ENCODE measurements around the gene PI4KA.

Gene PI4KA

GRCh38 chr22:20819471-20819870 lies 39.1 kb downstream of the PI4KA start:
- no peak for TF ChIP-seq ZBTB7A (IDR thresholded peaks at IDR 0.05; ENCODE audit: low read depth)
- no peak for TF ChIP-seq EGR1 (IDR thresholded peaks at IDR 0.05)
- TF ChIP-seq NFIC (IDR thresholded peaks at IDR 0.05) = no peak
- no peak for TF ChIP-seq TCF12 (IDR thresholded peaks at IDR 0.05; ENCODE audit: low read depth)
- TF ChIP-seq EP300 (IDR thresholded peaks at IDR 0.05; ENCODE audit: borderline replicate concordance) = no peak
- no peak for TF ChIP-seq RAD21 (IDR thresholded peaks at IDR 0.05; ENCODE audit: low read depth)
- no peak for TF ChIP-seq TEAD4 (IDR thresholded peaks at IDR 0.05)
- TF ChIP-seq TAF1 (IDR thresholded peaks at IDR 0.05; ENCODE audit: low read depth) = no peak
- TF ChIP-seq CREB1 (IDR thresholded peaks at IDR 0.05; ENCODE audit: low read depth) = no peak
- no peak for TF ChIP-seq FOXM1 (IDR thresholded peaks at IDR 0.05; ENCODE audit: borderline replicate concordance, low read depth)
- TF ChIP-seq REST (IDR thresholded peaks at IDR 0.05; ENCODE audit: low read depth) = no peak
- TF ChIP-seq YY1 (IDR thresholded peaks at IDR 0.05; ENCODE audit: low read depth) = no peak
- TF ChIP-seq MAX (IDR thresholded peaks at IDR 0.05) = no peak
- no peak for TF ChIP-seq CEBPB (IDR thresholded peaks at IDR 0.05)
- TF ChIP-seq USF1 (IDR thresholded peaks at IDR 0.05) = no peak

GRCh38 chr22:20818471-20818870 lies 40.1 kb downstream of the PI4KA start:
- no peak for TF ChIP-seq NFIC (IDR thresholded peaks at IDR 0.05)

GRCh38 chr22:20816559-20816958 lies 42.1 kb downstream of the PI4KA start:
- TF ChIP-seq RAD21 (IDR thresholded peaks at IDR 0.05; ENCODE audit: low read depth) = no peak
- TF ChIP-seq TEAD4 (IDR thresholded peaks at IDR 0.05) = no peak

GRCh38 chr22:20815477-20816050 lies 43.0 kb downstream of the PI4KA start:
- TF ChIP-seq NFIC (IDR thresholded peaks at IDR 0.05) (no peak), REST (IDR thresholded peaks at IDR 0.05; ENCODE audit: low read depth) (no peak)

- TF ChIP-seq EP300 (IDR thresholded peaks at IDR 0.05; ENCODE audit: borderline replicate concordance) (no peak), CEBPB (IDR thresholded peaks at IDR 0.05) (no peak), EGR1 (IDR thresholded peaks at IDR 0.05) (no peak)
Observed at GRCh38 chr22:20814221-20814808, 44.3 kb downstream of the PI4KA start.

GRCh38 chr22:20813056-20813455 lies 45.6 kb downstream of the PI4KA start:
- TF ChIP-seq MAX (IDR thresholded peaks at IDR 0.05) = no peak
- no peak for TF ChIP-seq NFIC (IDR thresholded peaks at IDR 0.05)
- no peak for TF ChIP-seq EP300 (IDR thresholded peaks at IDR 0.05; ENCODE audit: borderline replicate concordance)
- no peak for TF ChIP-seq RAD21 (IDR thresholded peaks at IDR 0.05; ENCODE audit: low read depth)
- TF ChIP-seq CREB1 (IDR thresholded peaks at IDR 0.05; ENCODE audit: low read depth) = no peak
- TF ChIP-seq USF1 (IDR thresholded peaks at IDR 0.05) = no peak
- TF ChIP-seq ZBTB7A (IDR thresholded peaks at IDR 0.05; ENCODE audit: low read depth) = no peak
- no peak for TF ChIP-seq TAF1 (IDR thresholded peaks at IDR 0.05; ENCODE audit: low read depth)
- TF ChIP-seq REST (IDR thresholded peaks at IDR 0.05; ENCODE audit: low read depth) = no peak
- no peak for TF ChIP-seq YY1 (IDR thresholded peaks at IDR 0.05; ENCODE audit: low read depth)
- no peak for TF ChIP-seq CEBPB (IDR thresholded peaks at IDR 0.05)
- no peak for TF ChIP-seq FOXM1 (IDR thresholded peaks at IDR 0.05; ENCODE audit: borderline replicate concordance, low read depth)
- TF ChIP-seq TCF12 (IDR thresholded peaks at IDR 0.05; ENCODE audit: low read depth) = no peak
- TF ChIP-seq TEAD4 (IDR thresholded peaks at IDR 0.05) = no peak
- TF ChIP-seq EGR1 (IDR thresholded peaks at IDR 0.05) = no peak
